Astrocyte (in vitro differentiated cells and primary cell): ENCODE measurements around the gene ATXN7. TPM values are rescaled to one million over a fixed set of nuclear protein-coding genes. Genes with fewer than 3 reads are reported as not detected.

Experiments used
- DNase-seq: peaks from one replicate; pipeline ENCODE4 v3.0.0-alpha.2; 2010; ENCODE audit warnings: low read depth
- FAIRE-seq: peaks from 2 replicates; lab custom pipeline; 2011; peaks lifted over from hg19 to GRCh38; lab: Jason Lieb, UNC
- H2AFZ ChIP-seq: 2 replicates; pipeline ENCODE4 v1.6.0; 2012; ENCODE audit warnings: low read depth, low read length, inconsistent platforms
- H3K27ac ChIP-seq: 2 replicates; pipeline ENCODE4 v1.5.1; 2011; ENCODE audit warnings: low read depth, low read length, inconsistent platforms
- H3K27me3 ChIP-seq: 2 replicates; pipeline ENCODE4 v1.6.0; 2011; ENCODE audit warnings: low read length, inconsistent platforms; ENCODE audit not compliant: insufficient read depth
- H3K36me3 ChIP-seq: 2 replicates; pipeline ENCODE4 v1.5.1; 2011; ENCODE audit warnings: low read length, inconsistent platforms; ENCODE audit not compliant: insufficient read depth
- H3K4me1 ChIP-seq: 2 replicates; pipeline ENCODE4 v1.5.1; 2011; ENCODE audit warnings: low read length, inconsistent platforms; ENCODE audit not compliant: insufficient read depth
- H3K4me2 ChIP-seq: 2 replicates; pipeline ENCODE4 v1.6.0; 2012; ENCODE audit warnings: low read length, inconsistent platforms
- H3K4me3 ChIP-seq: 2 replicates; pipeline ENCODE4 v1.5.1; 2011; ENCODE audit warnings: low read depth, mild to moderate bottlenecking, low read length, inconsistent platforms; ENCODE audit not compliant: insufficient read depth
- H3K79me2 ChIP-seq: 2 replicates; pipeline ENCODE4 v1.6.0; 2012; ENCODE audit warnings: mild to moderate bottlenecking, low read length, inconsistent platforms; ENCODE audit not compliant: insufficient read depth
- H3K9ac ChIP-seq: 2 replicates; pipeline ENCODE4 v1.6.0; 2012; ENCODE audit warnings: mild to moderate bottlenecking, low read length, inconsistent platforms
- H3K9me3 ChIP-seq: 2 replicates; pipeline ENCODE4 v1.5.1; 2012; ENCODE audit warnings: low read depth, mild to moderate bottlenecking, low read length, inconsistent platforms; ENCODE audit not compliant: insufficient read depth
- H4K20me1 ChIP-seq: 2 replicates; pipeline ENCODE4 v1.6.0; 2012; ENCODE audit warnings: low read length, inconsistent platforms; ENCODE audit not compliant: insufficient read depth
- H3K27ac Mint-ChIP-seq: one replicate; pipeline ENCODE4 v1.8.0; 2021; ENCODE audit warnings: mild to moderate bottlenecking, mixed read lengths; ENCODE audit not compliant: unreplicated experiment
- H3K27me3 Mint-ChIP-seq: one replicate; pipeline ENCODE4 v1.8.0; 2021; ENCODE audit warnings: low read depth, mixed read lengths; ENCODE audit not compliant: unreplicated experiment
- H3K36me3 Mint-ChIP-seq: one replicate; pipeline ENCODE4 v1.8.0; 2021; ENCODE audit warnings: low read depth, mixed read lengths; ENCODE audit not compliant: unreplicated experiment
- H3K4me1 Mint-ChIP-seq: one replicate; pipeline ENCODE4 v1.8.0; 2021; ENCODE audit warnings: low read depth, mixed read lengths; ENCODE audit not compliant: unreplicated experiment
- H3K4me3 Mint-ChIP-seq: one replicate; pipeline ENCODE4 v1.8.0; 2021; ENCODE audit warnings: mild to moderate bottlenecking, moderate library complexity, mixed read lengths; ENCODE audit not compliant: unreplicated experiment
- H3K9me3 Mint-ChIP-seq: one replicate; pipeline ENCODE4 v1.8.0; 2021; ENCODE audit warnings: mild to moderate bottlenecking, mixed read lengths; ENCODE audit not compliant: unreplicated experiment
- CTCF ChIP-seq: IDR thresholded peaks from 2 replicates; pipeline ENCODE4 v1.5.1; 2011; ENCODE audit warnings: low read depth, mild to moderate bottlenecking, inconsistent platforms, low read length, moderate library complexity; ENCODE audit not compliant: insufficient read depth
- EZH2 ChIP-seq: IDR thresholded peaks from 2 replicates; pipeline ENCODE4 v1.6.1; 2012; ENCODE audit warnings: mild to moderate bottlenecking, low read length, inconsistent platforms; ENCODE audit not compliant: insufficient read depth
- total RNA-seq: library from RNA; stranded (reverse); gene quantifications from 2 replicates; pipeline ENCODE4 v1.2.1, GENCODE V29; 2021

The ATXN7 gene
- total RNA-seq, 1 donor from 2014 or later: 17.6 TPM

GRCh38 chr3:64010199-64010598, 146.5 kb downstream of the ATXN7 start:
- peaks cover 21% of the 10 kb centered on the region for H3K4me1 Mint-ChIP-seq
- H3K9me3 Mint-ChIP-seq: no peaks in the 10 kb centered on the region
- Histone ChIP-seq H2AFZ (no peak overlapping the region), H3K9ac (no peak overlapping the region), H3K9me3 (no peaks in the 10 kb centered on the region), H3K4me2 (no peak overlapping the region), H4K20me1 (peaks cover 58% of the 10 kb centered on the region), H3K27me3 (no peaks in the 10 kb centered on the region), H3K4me1 (peaks cover 10% of the 10 kb centered on the region), H3K79me2 (peaks cover 34% of the 10 kb centered on the region), H3K4me3 (no peak overlapping the region), H3K36me3 (peaks cover 72% of the 10 kb centered on the region), H3K27ac (no peak overlapping the region)
- peak; percentile 5 for FAIRE-seq
- peaks cover 20% of the 10 kb centered on the region for H3K36me3 Mint-ChIP-seq
- no peak for DNase-seq
- TF ChIP-seq EZH2: no peak
- no peak for TF ChIP-seq CTCF
- H3K27ac Mint-ChIP-seq: no peak overlapping the region
- no peaks in the 10 kb centered on the region for H3K27me3 Mint-ChIP-seq
- H3K4me3 Mint-ChIP-seq: no peak overlapping the region

GRCh38 chr3:64011685-64012084, 148.0 kb downstream of the ATXN7 start:
- peaks cover 71% of the 10 kb centered on the region for H3K36me3 ChIP-seq
- no peaks in the 10 kb centered on the region for H3K27me3 ChIP-seq
- H3K4me3 ChIP-seq: no peak overlapping the region
- peaks cover 58% of the 10 kb centered on the region for H4K20me1 ChIP-seq
- H3K79me2 ChIP-seq: peaks cover 44% of the 10 kb centered on the region
- peaks cover 21% of the 10 kb centered on the region for H3K4me1 Mint-ChIP-seq
- H3K4me1 ChIP-seq: peaks cover 10% of the 10 kb centered on the region
- H3K27ac ChIP-seq: peak overlapping the region; percentile 62
- H3K4me3 Mint-ChIP-seq: no peak overlapping the region
- H3K27ac Mint-ChIP-seq: no peak overlapping the region
- TF ChIP-seq CTCF: no peak
- no peak for TF ChIP-seq EZH2
- no peak overlapping the region for H2AFZ ChIP-seq
- peak overlapping the region; percentile 42 for H3K9ac ChIP-seq
- H3K9me3 ChIP-seq: no peaks in the 10 kb centered on the region
- H3K36me3 Mint-ChIP-seq: peaks cover 23% of the 10 kb centered on the region
- H3K9me3 Mint-ChIP-seq: no peaks in the 10 kb centered on the region
- no peak for FAIRE-seq
- H3K27me3 Mint-ChIP-seq: no peaks in the 10 kb centered on the region
- peak; percentile 87 for DNase-seq
- H3K4me2 ChIP-seq: peak overlapping the region; percentile 33

- H3K4me3 Mint-ChIP-seq: peak overlapping the region; percentile 36
- Histone ChIP-seq H3K4me3 (no peak overlapping the region), H3K27me3 (no peaks in the 10 kb centered on the region), H4K20me1 (peaks cover 43% of the 10 kb centered on the region), H3K9ac (no peak overlapping the region), H3K4me1 (peaks cover 2% of the 10 kb centered on the region), H3K4me2 (no peak overlapping the region), H3K79me2 (peaks cover 63% of the 10 kb centered on the region), H3K36me3 (peaks cover 62% of the 10 kb centered on the region), H3K27ac (no peak overlapping the region), H2AFZ (no peak overlapping the region), H3K9me3 (no peaks in the 10 kb centered on the region)
- H3K4me1 Mint-ChIP-seq: peaks cover 24% of the 10 kb centered on the region
- no peaks in the 10 kb centered on the region for H3K9me3 Mint-ChIP-seq
- peaks cover 28% of the 10 kb centered on the region for H3K36me3 Mint-ChIP-seq
- TF ChIP-seq CTCF: no peak
- no peak for TF ChIP-seq EZH2
- FAIRE-seq (no peak), DNase-seq (no peak)
- peak overlapping the region; percentile 55 for H3K27ac Mint-ChIP-seq
- H3K27me3 Mint-ChIP-seq: no peaks in the 10 kb centered on the region
These were observed 153.4 kb downstream of the ATXN7 start for GRCh38 chr3:64016941-64017620.
